HG02588 (cell line): Measurements from ENCODE around the gene TRAF2.

Experiments used
- ATAC-seq: cut with Tn5 transposase; IDR thresholded peaks from one replicate; pipeline ENCODE4 v1.9.1; 2021; ENCODE audit warnings: mild to moderate bottlenecking, moderate library complexity; ENCODE audit not compliant: unreplicated experiment

Gene TRAF2

DNA sequence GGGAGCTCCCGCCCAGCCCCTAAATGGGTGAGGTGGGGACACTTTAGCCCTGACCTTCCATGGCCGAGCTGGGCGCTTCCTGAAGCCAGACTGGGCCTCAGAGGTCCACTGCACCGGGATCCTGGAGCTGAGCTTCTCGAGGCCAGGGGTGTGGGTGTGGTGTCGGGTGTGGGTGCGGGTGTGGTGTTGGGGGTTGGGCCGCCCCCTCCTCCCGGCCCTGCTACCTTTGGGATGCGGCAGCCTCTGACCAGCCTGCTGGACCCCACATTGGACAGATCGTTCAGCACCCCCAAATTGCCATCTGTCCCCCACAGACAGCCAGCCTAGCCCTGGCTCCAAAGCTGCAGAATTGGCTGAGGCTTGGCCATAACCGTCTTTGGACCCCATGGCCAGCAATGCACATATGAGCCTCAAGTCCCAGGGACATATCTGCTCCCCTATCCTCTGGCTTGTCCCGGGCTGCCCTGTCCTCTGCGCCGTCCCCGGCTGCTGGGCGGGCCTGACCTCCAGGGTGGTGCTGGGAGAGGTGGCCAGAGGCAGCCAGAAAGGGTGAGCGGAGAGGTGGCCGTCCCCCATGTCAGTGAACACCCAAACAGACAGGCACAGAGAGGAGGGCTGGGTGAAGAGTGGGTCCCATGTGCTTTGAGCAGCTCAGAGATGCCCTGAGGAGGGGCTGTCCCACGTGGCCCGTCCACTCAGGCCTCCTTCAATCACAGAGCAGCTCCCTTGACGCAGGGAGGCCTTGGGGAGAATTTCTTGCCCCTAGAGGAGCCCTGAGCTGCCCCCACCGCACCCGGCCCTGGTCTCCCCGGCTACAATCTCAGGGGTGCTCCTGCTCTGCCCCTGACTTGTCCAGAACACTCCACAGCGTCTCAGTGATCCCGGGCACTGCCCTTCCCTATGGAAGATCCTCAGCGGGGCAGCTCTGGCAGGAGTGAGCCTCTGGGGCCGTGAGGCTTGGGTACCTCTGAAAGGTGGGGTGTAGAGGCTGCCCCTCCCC is 87.6 kb downstream of the TRAF2 start:
- ATAC-seq = no peak

GRCh38 chr9:136974817-136975535 is 88.7 kb downstream of the TRAF2 start:
- no peak for ATAC-seq

DNA sequence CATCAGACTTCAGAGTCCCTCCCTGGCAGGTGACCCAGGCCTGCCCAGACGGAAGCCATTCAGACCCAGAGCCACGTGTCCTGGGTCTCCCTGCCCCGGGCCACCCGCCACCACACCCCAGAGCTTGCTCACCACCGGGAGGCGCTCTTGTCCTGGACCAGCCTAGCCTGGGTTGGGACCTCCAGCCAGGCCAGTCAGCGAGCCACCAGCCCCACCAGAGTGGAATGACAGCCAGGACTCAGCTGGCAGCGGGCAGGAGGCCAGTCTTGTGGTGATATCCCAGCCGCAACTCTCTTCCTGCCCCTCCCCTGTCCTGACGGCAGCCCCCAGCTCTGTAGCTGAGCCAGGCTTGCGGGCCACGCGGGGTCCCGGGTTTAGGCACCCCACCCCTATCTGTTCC is 89.3 kb downstream of the TRAF2 start:
- no peak for ATAC-seq
